HepG2 (cell line): ENCODE results near the gene PPP1R13B. TPM values are rescaled to one million over a fixed set of nuclear protein-coding genes. Genes with fewer than 3 reads are reported as not detected.

ENCODE experiments used
- ATAC-seq: fragments of 200-7000 bp; cut with Tn5 transposase; 3 replicates; pipeline ENCODE4 v1.9.1; 2020; ENCODE audit warnings: mild to moderate bottlenecking, moderate library complexity
- BruUV-seq: library from RNA; stranded (reverse); fragments of 400-500 nt; replicated peaks from 2 replicates; lab custom pipeline; 2021; lab: Mats Ljungman, UMichigan
- CTCF ChIA-PET: fragments of 300-600 bp; formaldehyde crosslinking; extraction: SDS; loops from one replicate; lab custom pipeline; 2021; ENCODE audit warnings: low total read pairs, inconsistent platforms, low intra/inter-chr PET ratio; lab: Yijun Ruan, JAX
- POLR2A ChIA-PET: fragments of 350-600 bp; sonication (Branson Sonifier 250); formaldehyde crosslinking; loops from one replicate; lab custom pipeline; 2020; ENCODE audit warnings: antibody characterized with exemption, inconsistent platforms; lab: Yijun Ruan, JAX
- DNase-seq: peaks from one replicate; pipeline ENCODE4 v3.0.0-alpha.2; 2015; ENCODE audit warnings: low spot score
- FAIRE-seq: peaks from 3 replicates; lab custom pipeline; 2011; peaks lifted over from hg19 to GRCh38; lab: Jason Lieb, UNC
- H2AFZ ChIP-seq: one replicate; pipeline ENCODE4 v1.6.1; 2011; ENCODE audit warnings: low read length, inconsistent platforms
- H3K27ac ChIP-seq: fragments of 300-600 bp; 3 replicates; pipeline ENCODE4 v1.8.0; 2011; ENCODE audit warnings: mixed run types, mild to moderate bottlenecking, mixed read lengths, low read length, inconsistent platforms; ENCODE audit not compliant: insufficient read depth; ENCODE audit errors: extremely low read length
- H3K27me3 ChIP-seq, 2 experiments: fragments of 200-600 bp in 1 of 2; 2 replicates in 1 of 2; 3 replicates in 1 of 2; pipeline versions ENCODE4 v1.6.0 to v1.8.0; 2011; ENCODE audit warnings: low read length in 2 of 2, mild to moderate bottlenecking in 2 of 2, moderate library complexity in 2 of 2, inconsistent platforms in 1 of 2; ENCODE audit not compliant: insufficient read depth in 2 of 2, control insufficient read depth in 1 of 2
- H3K36me3 ChIP-seq, 2 experiments: fragments of 200-600 bp in 1 of 2; replicated peaks in 1 of 2; 2 replicates in 1 of 2; 3 replicates in 1 of 2; pipeline versions ENCODE4 v1.5.1 to v1.8.0; 2011; ENCODE audit warnings: low read length in 2 of 2, inconsistent platforms in 1 of 2; ENCODE audit not compliant: insufficient read depth in 2 of 2, control insufficient read depth in 1 of 2
- H3K4me1 ChIP-seq: 2 replicates; pipeline ENCODE4 v1.5.1; 2012; ENCODE audit warnings: low read length, inconsistent platforms; ENCODE audit not compliant: insufficient read depth
- H3K4me2 ChIP-seq: 2 replicates; pipeline ENCODE4 v1.6.0; 2011; ENCODE audit warnings: low read depth, low read length, inconsistent platforms
- H3K4me3 ChIP-seq, 3 experiments: fragments of 200-600 bp in 1 of 3; sonication (generic), shearing (Covaris generic) in 1 of 3; replicated peaks in 1 of 3; 2 replicates each; pipeline ENCODE4 v1.5.1; 2011 to 2016; ENCODE audit warnings: low read length in 3 of 3, inconsistent platforms in 2 of 3, low read depth in 2 of 3, mild to moderate bottlenecking in 2 of 3, control low read depth in 1 of 3, mixed read lengths in 1 of 3; ENCODE audit not compliant: insufficient read depth in 1 of 3
- H3K79me2 ChIP-seq: one replicate; pipeline ENCODE4 v1.6.1; 2011; ENCODE audit warnings: low read length, inconsistent platforms; ENCODE audit not compliant: insufficient read depth
- H3K9ac ChIP-seq: 2 replicates; pipeline ENCODE4 v1.6.0; 2011; ENCODE audit warnings: mild to moderate bottlenecking, low read depth, low read length, inconsistent platforms; ENCODE audit not compliant: insufficient read depth
- H3K9me3 ChIP-seq: 2 replicates; pipeline ENCODE4 v1.5.1; 2012; ENCODE audit warnings: mild to moderate bottlenecking, low read length
- H4K20me1 ChIP-seq: 2 replicates; pipeline ENCODE4 v1.6.0; 2011; ENCODE audit warnings: inconsistent platforms, mild to moderate bottlenecking, low read length, moderate library complexity; ENCODE audit not compliant: insufficient read depth
- CC2D1A ChIP-seq: sonication (generic); formaldehyde crosslinking; IDR thresholded peaks from 2 replicates; pipeline ENCODE4 v1.8.1; 2023; ENCODE audit warnings: mild to moderate bottlenecking, missing genetic modification reagents
- EP300 ChIP-seq, 3 experiments: sonication (generic) in 1 of 3; formaldehyde crosslinking in 1 of 3; IDR thresholded peaks; 2 replicates each; pipeline versions ENCODE4 v1.5.1 to v1.6.1; 2011 to 2020; ENCODE audit warnings: low read depth in 2 of 3, low read length in 2 of 3, borderline replicate concordance in 1 of 3, improper control_type of control experiment in 1 of 3, mild to moderate bottlenecking in 1 of 3, missing genetic modification reagents in 1 of 3, moderate library complexity in 1 of 3
- IKZF5 ChIP-seq: IDR thresholded peaks from 2 replicates; pipeline ENCODE4 v1.6.1; 2018; ENCODE audit warnings: missing genetic modification reagents, mild to moderate bottlenecking, missing compliant biosample characterization
- IRF1 ChIP-seq: sonication (generic); formaldehyde crosslinking; IDR thresholded peaks from 2 replicates; pipeline ENCODE4 v1.4.0; 2020; ENCODE audit warnings: low read depth, mild to moderate bottlenecking, missing genetic modification reagents
- KLF16 ChIP-seq, 2 experiments: sonication (generic) in 1 of 2; formaldehyde crosslinking in 1 of 2; IDR thresholded peaks; 2 replicates each; pipeline versions ENCODE4 v1.6.1 to v1.8.0; 2016 to 2023; ENCODE audit warnings: missing genetic modification reagents in 2 of 2, missing compliant biosample characterization in 1 of 2
- MYPOP ChIP-seq: sonication (generic); formaldehyde crosslinking; IDR thresholded peaks from 2 replicates; pipeline ENCODE4 v1.8.1; 2023; ENCODE audit warnings: mild to moderate bottlenecking, moderate library complexity, missing genetic modification reagents
- PRMT3 ChIP-seq: sonication (generic); formaldehyde crosslinking; IDR thresholded peaks from 2 replicates; pipeline ENCODE4 v1.8.1; 2022; ENCODE audit warnings: low read depth, mild to moderate bottlenecking, moderate library complexity, missing genetic modification reagents, borderline replicate concordance
- U2AF1 ChIP-seq: fragments of 200-400 bp; formaldehyde crosslinking; optimal IDR thresholded peaks from 2 replicates; pipeline ENCODE3; 2017; ENCODE audit warnings: mild to moderate bottlenecking, low read depth, low read length
- ZFX ChIP-seq: sonication (generic); formaldehyde crosslinking; IDR thresholded peaks from 2 replicates; pipeline ENCODE4 v1.4.0; 2020; ENCODE audit warnings: mild to moderate bottlenecking, low read depth, missing genetic modification reagents, moderate library complexity
- ZNF274 ChIP-seq: sonication (generic); formaldehyde crosslinking; IDR thresholded peaks from 2 replicates; pipeline ENCODE4 v1.5.1; 2020; ENCODE audit warnings: mild to moderate bottlenecking, missing genetic modification reagents
- ZNF430 ChIP-seq: sonication (generic); formaldehyde crosslinking; IDR thresholded peaks from 2 replicates; pipeline ENCODE4 v1.9.0; 2021; ENCODE audit warnings: mild to moderate bottlenecking, missing genetic modification reagents
- WGBS: methylation state at CpG from one replicate; pipeline ENCODE4 v1.1.6; 2017; ENCODE audit warnings: low lambda C conversion rate; 5-methylcytosine and 5-hydroxymethylcytosine counted together
- in situ Hi-C: cut with HindIII; loops from 2 replicates; pipeline ENCODE4 v1.10.0; 2017; ENCODE audit warnings: low pct_unique_long_range_greater_than_20kb; ENCODE audit not compliant: extremely low pct_ligation_motif_present
- intact Hi-C: fragments of 100-400 bp; cut with micrococcal nuclease; formaldehyde crosslinking; loops from one replicate; pipeline ENCODE4 v1.10.0; 2022; ENCODE audit not compliant: unreplicated experiment
- polyA plus RNA-seq, 8 experiments: library from polyadenylated mRNA; depleted of rRNA in 3 of 8; stranded (reverse) in 7 of 8; unstranded in 1 of 8; fragments of >200 nt; fragmentation: Illumina TruSeq in 4 of 8; extraction: Trizol in 4 of 8; gene quantifications; 2 replicates each; pipeline versions ENCODE4 v1.2.1 to v1.2.3, GENCODE V29; 2011 to 2016; ENCODE audit warnings: low read depth in 4 of 8, missing spikeins in 1 of 8, mixed read lengths in 1 of 8; ENCODE audit not compliant: insufficient read depth in 1 of 8
- total RNA-seq, 5 experiments: library from RNA; depleted of rRNA; stranded (reverse); fragments of >200 nt; fragmentation: Illumina TruSeq; extraction: Trizol; gene quantifications; 2 replicates each; pipeline ENCODE4 v1.2.3, GENCODE V29; 2016; ENCODE audit warnings: low read depth in 1 of 5
- TF ChIP-seq, protein P1 (sequence below): sonication (generic); formaldehyde crosslinking; IDR thresholded peaks from 2 replicates; pipeline ENCODE4 v1.5.0; 2020; ENCODE audit warnings: mild to moderate bottlenecking, missing genetic modification reagents, moderate library complexity

The PPP1R13B gene
- total and polyA plus RNA-seq, 2 of the 13 experiments (the other 11 are each of a cell fraction or from before 2014, with no cell fraction given) = 4.6 to 9.4 TPM

DNA sequence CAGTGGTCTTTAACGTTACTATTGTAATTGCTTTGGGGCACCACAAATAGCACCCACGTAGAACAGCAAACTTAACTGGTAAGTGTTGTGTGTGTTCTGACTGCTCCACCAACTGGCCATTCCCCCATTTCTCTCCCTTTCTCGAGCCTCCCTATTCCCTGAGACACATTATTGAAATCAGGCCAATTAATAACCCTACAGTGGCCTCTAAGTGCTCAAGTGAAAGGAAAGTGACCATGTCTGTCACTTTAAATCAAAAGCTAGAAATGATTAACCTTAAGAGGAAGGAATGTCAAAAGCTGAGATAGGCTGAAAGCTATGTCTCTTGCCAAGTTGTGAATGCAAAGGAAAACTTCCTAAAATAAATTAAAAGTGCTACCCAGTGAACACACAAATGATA, 22.3 kb downstream of the PPP1R13B start (continued):
- TF ChIP-seq, protein P1, sequence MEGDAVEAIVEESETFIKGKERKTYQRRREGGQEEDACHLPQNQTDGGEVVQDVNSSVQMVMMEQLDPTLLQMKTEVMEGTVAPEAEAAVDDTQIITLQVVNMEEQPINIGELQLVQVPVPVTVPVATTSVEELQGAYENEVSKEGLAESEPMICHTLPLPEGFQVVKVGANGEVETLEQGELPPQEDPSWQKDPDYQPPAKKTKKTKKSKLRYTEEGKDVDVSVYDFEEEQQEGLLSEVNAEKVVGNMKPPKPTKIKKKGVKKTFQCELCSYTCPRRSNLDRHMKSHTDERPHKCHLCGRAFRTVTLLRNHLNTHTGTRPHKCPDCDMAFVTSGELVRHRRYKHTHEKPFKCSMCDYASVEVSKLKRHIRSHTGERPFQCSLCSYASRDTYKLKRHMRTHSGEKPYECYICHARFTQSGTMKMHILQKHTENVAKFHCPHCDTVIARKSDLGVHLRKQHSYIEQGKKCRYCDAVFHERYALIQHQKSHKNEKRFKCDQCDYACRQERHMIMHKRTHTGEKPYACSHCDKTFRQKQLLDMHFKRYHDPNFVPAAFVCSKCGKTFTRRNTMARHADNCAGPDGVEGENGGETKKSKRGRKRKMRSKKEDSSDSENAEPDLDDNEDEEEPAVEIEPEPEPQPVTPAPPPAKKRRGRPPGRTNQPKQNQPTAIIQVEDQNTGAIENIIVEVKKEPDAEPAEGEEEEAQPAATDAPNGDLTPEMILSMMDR (CRISPR knock-in tag) = no peak
- TF ChIP-seq PRMT3 (CRISPR knock-in tag) = no peak

DNA sequence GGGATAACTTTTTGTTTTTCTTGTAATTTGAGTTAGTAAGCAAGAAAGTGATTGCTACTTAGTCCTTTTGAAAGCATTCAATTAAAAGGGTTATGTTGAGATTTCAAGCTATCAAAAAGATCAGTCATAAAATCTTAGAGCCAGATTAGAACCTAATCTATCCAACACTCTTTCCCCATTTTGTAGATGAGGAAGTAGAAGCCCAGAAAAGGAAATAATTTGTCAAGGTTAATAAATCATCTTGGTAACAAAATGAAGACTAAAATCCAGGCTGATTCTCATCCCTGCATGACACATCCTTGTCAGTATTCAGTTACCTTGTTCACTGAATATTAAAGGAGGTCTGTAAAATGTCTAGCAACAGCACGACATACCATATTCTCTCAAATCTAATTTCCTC, 26.5 kb downstream of the PPP1R13B start:
- DNase-seq (no peak), FAIRE-seq (no peak), ATAC-seq (no peak)
- peaks cover 33% of the 10 kb centered on the region for H3K79me2 ChIP-seq
- POLR2A ChIA-PET = interaction anchor here (1.9 kb wide), 1 partner anchor 59 kb away, joined by 6 read pairs; no protein-coding TSS in a partner anchor
- 94% methylated on average over 1 of the region's 1 CpG for WGBS
- no peak overlapping the region for H3K27ac ChIP-seq
- no peaks in the 10 kb centered on the region for H3K27me3 ChIP-seq
- intact Hi-C loops (no loop called here), in situ Hi-C loops (no loop called here)
- H3K4me1 ChIP-seq = peaks cover 47% of the 10 kb centered on the region
- no peak overlapping the region for H3K4me3 ChIP-seq
- no peaks in the 10 kb centered on the region for H3K36me3 ChIP-seq
- H3K4me2 ChIP-seq = 0 out of 2 replicates have a peak overlapping the region, but pooled peaks have one; percentile 66
- no peak overlapping the region for H3K9ac ChIP-seq
- BruUV-seq = no TSS peak
- TF ChIP-seq IRF1 (CRISPR knock-in tag) (no peak), KLF16 (CRISPR knock-in tag; IDR thresholded peaks at IDR 0.05) (no peak), MYPOP (CRISPR knock-in tag) (no peak), ZNF274 (CRISPR knock-in tag) (no peak), ZFX (CRISPR knock-in tag) (no peak), CC2D1A (CRISPR knock-in tag) (no peak), IKZF5 (CRISPR knock-in tag) (no peak), ZNF430 (no peak), EP300 (IDR thresholded peaks at IDR 0.05; ENCODE audit: low read depth in 2 of 2, low read length in 2 of 2) (no peak), EP300 (CRISPR knock-in tag; IDR thresholded peaks at IDR 0.05; ENCODE audit: borderline replicate concordance) (no peak), U2AF1 (no peak)
- H2AFZ ChIP-seq = no peak overlapping the region
- CTCF ChIA-PET = no interaction called here
- H4K20me1 ChIP-seq = no peaks in the 10 kb centered on the region
- H3K9me3 ChIP-seq = no peaks in the 10 kb centered on the region
